Mesothelial cell of epicardium (in vitro differentiated cells): ENCODE results near the gene EPPIN. TPM values are rescaled to one million over a fixed set of nuclear protein-coding genes. Genes with fewer than 3 reads are reported as not detected.
"Not testable (repeated sequence)": the region's sequence is repeated elsewhere in the genome, so short reads cannot be mapped to it uniquely, and the experiment has no call there.

Experiments used
- DNase-seq, 2 experiments: peaks; one replicate each; pipeline ENCODE4 v3.0.0; 2021; ENCODE audit warnings: low spot score in 2 of 2; ENCODE audit not compliant: unreplicated experiment in 2 of 2
- H3K27ac Mint-ChIP-seq: 2 replicates; pipeline ENCODE4 v1.8.0; 2021; ENCODE audit warnings: mixed read lengths
- H3K27me3 Mint-ChIP-seq: 2 replicates; pipeline ENCODE4 v1.8.0; 2021; ENCODE audit warnings: low read depth, mixed read lengths
- H3K36me3 Mint-ChIP-seq: 2 replicates; pipeline ENCODE4 v1.8.0; 2021; ENCODE audit warnings: mixed read lengths
- H3K4me1 Mint-ChIP-seq: 2 replicates; pipeline ENCODE4 v1.8.0; 2021; ENCODE audit warnings: mixed read lengths
- H3K4me3 Mint-ChIP-seq: 2 replicates; pipeline ENCODE4 v1.8.0; 2021; ENCODE audit warnings: mild to moderate bottlenecking, moderate library complexity, mixed read lengths
- H3K9me3 Mint-ChIP-seq: 2 replicates; pipeline ENCODE4 v1.8.0; 2021; ENCODE audit warnings: mixed read lengths
- total RNA-seq: library from RNA; stranded (reverse); gene quantifications from 3 replicates; pipeline ENCODE4 v1.2.1, GENCODE V29; 2021
- TF ChIP-seq, protein P1 (sequence below): fragments of 200-600 bp; sonication (generic); IDR thresholded peaks from one replicate; pipeline ENCODE4 v1.5.0; 2021; ENCODE audit warnings: antibody characterized with exemption; ENCODE audit not compliant: unreplicated experiment

EPPIN gene
- total RNA-seq, 1 donor from 2014 or later, result not detected

DNA sequence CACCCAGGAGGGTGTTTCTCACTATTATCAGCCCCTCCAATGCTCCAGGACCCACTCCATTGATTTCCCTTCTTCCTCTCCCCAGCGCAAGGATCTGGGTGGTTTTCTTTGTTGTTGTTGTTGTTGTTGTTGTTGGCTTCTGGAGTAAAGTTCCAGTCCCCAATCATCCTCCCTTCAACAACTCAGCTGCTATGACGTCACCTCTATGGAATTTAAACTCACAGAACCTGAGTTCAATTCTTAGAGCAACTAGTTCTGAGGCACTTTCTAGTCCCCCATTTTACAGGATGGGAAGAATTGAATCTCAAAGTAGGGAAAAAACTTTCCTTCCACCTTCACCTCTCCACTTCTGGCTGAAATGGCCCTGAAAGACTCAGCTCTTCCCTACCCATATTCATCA is 41.6 kb upstream of the EPPIN start:
- peaks cover 17% of the 10 kb centered on the region for H3K9me3 Mint-ChIP-seq
- TF ChIP-seq, protein P1, sequence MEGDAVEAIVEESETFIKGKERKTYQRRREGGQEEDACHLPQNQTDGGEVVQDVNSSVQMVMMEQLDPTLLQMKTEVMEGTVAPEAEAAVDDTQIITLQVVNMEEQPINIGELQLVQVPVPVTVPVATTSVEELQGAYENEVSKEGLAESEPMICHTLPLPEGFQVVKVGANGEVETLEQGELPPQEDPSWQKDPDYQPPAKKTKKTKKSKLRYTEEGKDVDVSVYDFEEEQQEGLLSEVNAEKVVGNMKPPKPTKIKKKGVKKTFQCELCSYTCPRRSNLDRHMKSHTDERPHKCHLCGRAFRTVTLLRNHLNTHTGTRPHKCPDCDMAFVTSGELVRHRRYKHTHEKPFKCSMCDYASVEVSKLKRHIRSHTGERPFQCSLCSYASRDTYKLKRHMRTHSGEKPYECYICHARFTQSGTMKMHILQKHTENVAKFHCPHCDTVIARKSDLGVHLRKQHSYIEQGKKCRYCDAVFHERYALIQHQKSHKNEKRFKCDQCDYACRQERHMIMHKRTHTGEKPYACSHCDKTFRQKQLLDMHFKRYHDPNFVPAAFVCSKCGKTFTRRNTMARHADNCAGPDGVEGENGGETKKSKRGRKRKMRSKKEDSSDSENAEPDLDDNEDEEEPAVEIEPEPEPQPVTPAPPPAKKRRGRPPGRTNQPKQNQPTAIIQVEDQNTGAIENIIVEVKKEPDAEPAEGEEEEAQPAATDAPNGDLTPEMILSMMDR, result no peak
- no peaks in the 10 kb centered on the region for H3K4me1 Mint-ChIP-seq
- no peak overlapping the region for H3K27ac Mint-ChIP-seq
- no peak for DNase-seq
- peaks cover 6% of the 10 kb centered on the region for H3K27me3 Mint-ChIP-seq
- H3K4me3 Mint-ChIP-seq, result no peak overlapping the region
- no peaks in the 10 kb centered on the region for H3K36me3 Mint-ChIP-seq

DNA sequence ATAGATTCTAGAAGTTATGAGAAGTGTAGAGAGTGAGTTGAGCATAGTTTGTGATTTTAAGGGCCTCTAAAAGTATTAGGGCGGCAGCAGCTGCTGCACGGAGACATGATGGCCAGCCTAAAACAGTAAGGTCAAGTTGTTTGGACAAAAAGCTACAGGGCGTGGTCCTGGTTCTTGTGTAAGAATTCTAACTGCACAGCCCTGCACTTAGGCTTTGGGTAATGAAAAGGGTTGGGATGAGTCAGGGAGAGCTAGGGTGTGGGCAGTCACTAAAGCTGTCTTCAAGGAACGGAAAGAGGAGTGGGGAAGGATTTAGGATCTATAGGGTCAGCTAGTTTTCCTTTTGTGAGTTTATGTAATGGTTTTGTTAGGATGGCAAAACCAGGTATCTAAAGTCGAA is 38.8 kb upstream of the EPPIN start:
- not testable (repeated sequence) for H3K4me3 Mint-ChIP-seq, H3K4me1 Mint-ChIP-seq, H3K27ac Mint-ChIP-seq, DNase-seq, H3K36me3 Mint-ChIP-seq
- peaks cover 12% of the 10 kb centered on the region for H3K9me3 Mint-ChIP-seq
- H3K27me3 Mint-ChIP-seq, result peaks cover 13% of the 10 kb centered on the region

DNA sequence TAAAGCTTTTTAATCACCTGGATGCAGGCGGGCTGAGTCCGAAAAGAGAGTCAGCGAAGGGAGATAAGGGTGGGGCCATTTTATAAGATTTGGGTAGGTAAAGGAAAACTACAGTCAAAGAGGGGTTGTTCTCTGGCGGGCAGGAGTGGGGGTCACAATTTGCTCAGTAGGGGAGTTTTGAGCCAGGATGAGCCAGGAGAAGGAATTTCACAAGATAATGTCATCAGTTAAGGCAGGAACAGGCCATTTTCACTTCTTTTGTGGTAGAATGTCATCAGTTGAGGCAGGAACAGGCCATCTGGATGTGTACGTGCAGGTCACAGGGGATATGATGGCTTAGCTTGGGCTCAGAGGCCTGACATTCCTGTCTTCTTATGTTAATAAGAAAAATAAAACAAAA is 37.1 kb upstream of the EPPIN start:
- H3K9me3 Mint-ChIP-seq, result peaks cover 11% of the 10 kb centered on the region
- H3K27ac Mint-ChIP-seq, H3K36me3 Mint-ChIP-seq, DNase-seq, H3K4me1 Mint-ChIP-seq, H3K4me3 Mint-ChIP-seq: not testable (repeated sequence)
- H3K27me3 Mint-ChIP-seq, result peaks cover 17% of the 10 kb centered on the region

DNA sequence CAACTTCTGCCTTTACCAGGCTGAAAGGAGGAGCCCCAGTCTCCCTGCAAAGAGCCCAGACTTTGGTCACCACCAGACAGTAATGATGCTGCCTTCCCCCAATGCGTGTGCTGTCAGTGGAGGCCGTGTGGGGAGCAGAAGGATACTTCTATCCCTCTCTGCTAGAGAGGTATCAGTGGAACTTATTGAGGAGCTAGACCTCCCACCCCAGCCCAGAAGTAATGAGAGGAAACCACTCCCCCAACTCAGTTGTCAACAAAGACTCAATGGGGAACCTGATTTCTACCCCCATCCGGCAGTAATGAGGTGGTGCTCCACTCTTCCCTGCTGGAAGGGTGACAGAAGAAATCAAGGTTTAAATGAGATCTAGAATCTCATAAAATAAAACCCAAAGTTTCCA is 36.3 kb upstream of the EPPIN start:
- TF ChIP-seq, protein P1, result no peak
- no peak overlapping the region for H3K4me3 Mint-ChIP-seq
- H3K27ac Mint-ChIP-seq, result no peak overlapping the region
- peaks cover 3% of the 10 kb centered on the region for H3K9me3 Mint-ChIP-seq
- no peaks in the 10 kb centered on the region for H3K36me3 Mint-ChIP-seq
- H3K27me3 Mint-ChIP-seq, result peaks cover 20% of the 10 kb centered on the region
- no peaks in the 10 kb centered on the region for H3K4me1 Mint-ChIP-seq
- no peak for DNase-seq

DNA sequence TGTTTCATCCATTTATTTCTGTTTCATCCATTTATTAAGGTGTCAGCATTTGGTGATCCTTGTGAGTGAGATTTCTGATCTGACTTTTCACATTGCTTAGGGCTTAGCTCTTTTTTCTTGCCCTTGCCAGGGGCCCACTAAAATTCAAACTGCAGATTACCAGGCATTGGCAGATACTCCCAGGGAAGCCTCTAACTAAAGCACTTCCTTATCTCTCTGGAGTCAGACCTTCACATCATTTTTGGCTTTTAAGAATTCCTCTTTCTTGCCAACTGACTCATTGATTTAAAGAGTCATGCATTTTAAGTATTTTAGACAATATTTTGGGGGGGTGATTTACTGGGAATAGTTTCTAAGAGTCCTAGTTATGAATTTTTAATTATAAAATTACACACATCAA is 34.5 kb upstream of the EPPIN start:
- Mint-ChIP-seq H3K4me1 (peaks cover 4% of the 10 kb centered on the region), H3K36me3 (no peaks in the 10 kb centered on the region), H3K27me3 (peaks cover 20% of the 10 kb centered on the region), H3K9me3 (no peaks in the 10 kb centered on the region), H3K4me3 (no peak overlapping the region), H3K27ac (no peak overlapping the region)
- DNase-seq, result no peak
- TF ChIP-seq, protein P1, result no peak

DNA sequence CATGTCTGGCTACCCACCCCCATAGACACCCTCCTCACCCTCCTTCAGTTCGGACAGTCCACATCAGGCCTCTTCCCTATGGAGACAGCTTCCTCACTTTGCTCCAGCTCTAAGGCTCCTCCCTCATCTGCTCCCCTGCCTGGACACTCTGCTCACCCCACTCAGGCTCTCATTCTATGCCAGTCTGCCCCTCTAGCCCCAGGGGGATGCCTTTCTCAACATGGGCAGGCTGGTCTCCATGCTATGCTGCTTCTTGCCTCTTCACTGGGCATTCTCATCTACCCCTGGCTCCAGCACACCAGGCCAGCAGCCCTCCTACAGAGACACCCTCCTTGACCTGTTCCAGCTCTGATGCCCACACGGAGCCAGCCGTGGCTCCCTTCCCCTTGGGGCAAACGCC is 32.0 kb upstream of the EPPIN start, which contains the start of gene WFDC8:
Gene WFDC8 (minus strand): TSS at position 101 of the 400 bp plus-strand sequence. CDS start 37 bp downstream, at position 64.
- Mint-ChIP-seq H3K9me3 (no peaks in the 10 kb centered on the region), H3K36me3 (no peaks in the 10 kb centered on the region), H3K27ac (no peak within 1 kb of the TSS), H3K4me3 (no peak within 1 kb of the TSS), H3K4me1 (peaks cover 6% of the 10 kb centered on the region), H3K27me3 (peaks cover 20% of the 10 kb centered on the region)
- TF ChIP-seq, protein P1, result no peak
- no peak for DNase-seq

DNA sequence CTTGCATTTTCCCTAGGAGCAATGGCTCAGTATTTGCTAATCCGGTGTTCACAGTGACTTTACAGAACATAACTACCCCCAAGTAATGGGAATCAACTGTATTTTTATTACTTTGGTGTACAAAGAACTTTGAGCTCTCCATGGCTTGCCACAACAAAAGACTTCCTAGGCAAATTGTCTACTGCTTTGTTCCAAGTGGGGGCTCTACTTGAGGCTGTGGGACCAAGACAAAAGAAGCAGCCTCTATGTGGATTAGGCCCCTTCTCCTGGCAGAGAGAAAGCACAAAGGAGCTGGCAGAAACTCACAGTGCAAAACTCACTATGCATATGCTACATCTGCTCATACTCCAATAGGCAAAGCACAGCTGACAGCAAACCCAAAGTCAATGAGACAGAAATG is 31.0 kb upstream of the EPPIN start:
- TF ChIP-seq, protein P1, result no peak
- peaks cover 3% of the 10 kb centered on the region for H3K9me3 Mint-ChIP-seq
- H3K27ac Mint-ChIP-seq, result no peak overlapping the region
- DNase-seq, result no peak
- H3K36me3 Mint-ChIP-seq, result no peaks in the 10 kb centered on the region
- no peak overlapping the region for H3K4me3 Mint-ChIP-seq
- H3K4me1 Mint-ChIP-seq, result peaks cover 6% of the 10 kb centered on the region
- peaks cover 17% of the 10 kb centered on the region for H3K27me3 Mint-ChIP-seq
